ENCODE data around the gene NSUN7. TPM values are rescaled to one million over a fixed set of nuclear protein-coding genes. Genes with fewer than 3 reads are reported as not detected.

Gene NSUN7, protein sequence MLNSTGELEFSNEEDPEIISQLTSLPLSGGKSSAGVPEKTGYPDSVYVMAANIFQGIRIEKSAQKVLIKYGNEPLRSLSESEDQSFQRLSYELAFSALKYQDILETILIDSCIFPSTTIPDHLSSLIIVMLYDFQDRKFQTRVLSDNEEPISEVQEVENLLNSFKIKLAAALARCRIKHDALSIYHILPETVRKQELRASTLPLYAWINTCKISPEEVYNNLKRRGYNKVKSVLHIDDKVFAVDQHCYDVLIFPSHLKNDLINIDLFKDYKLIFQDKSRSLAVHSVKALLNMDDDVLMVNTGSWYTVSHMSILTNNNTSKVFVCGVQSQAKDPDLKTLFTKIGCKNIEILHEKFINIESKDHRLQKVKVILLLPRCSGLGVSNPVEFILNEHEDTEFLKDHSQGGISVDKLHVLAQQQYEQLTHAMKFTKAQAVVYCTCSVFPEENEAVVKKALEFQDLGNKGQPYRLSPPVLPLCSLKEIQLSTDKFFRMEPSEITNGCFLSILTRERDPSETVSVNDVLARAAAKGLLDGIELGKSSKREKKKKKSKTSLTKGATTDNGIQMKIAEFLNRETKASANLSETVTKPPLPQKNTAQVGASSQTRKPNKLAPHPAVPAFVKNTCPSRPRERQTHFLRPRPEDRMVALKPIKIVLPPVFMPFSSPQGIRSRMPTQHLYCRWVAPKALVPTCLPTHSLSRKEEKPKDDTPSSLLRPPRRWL
- 4.4 and 4.7 TPM in 2 replicates for total RNA-seq
- long read RNA-seq, partial matches to known transcripts: 3 of 5 reads
- long read RNA-seq, other reads (novel, unspliced or antisense): 2 of 5 reads

DNA sequence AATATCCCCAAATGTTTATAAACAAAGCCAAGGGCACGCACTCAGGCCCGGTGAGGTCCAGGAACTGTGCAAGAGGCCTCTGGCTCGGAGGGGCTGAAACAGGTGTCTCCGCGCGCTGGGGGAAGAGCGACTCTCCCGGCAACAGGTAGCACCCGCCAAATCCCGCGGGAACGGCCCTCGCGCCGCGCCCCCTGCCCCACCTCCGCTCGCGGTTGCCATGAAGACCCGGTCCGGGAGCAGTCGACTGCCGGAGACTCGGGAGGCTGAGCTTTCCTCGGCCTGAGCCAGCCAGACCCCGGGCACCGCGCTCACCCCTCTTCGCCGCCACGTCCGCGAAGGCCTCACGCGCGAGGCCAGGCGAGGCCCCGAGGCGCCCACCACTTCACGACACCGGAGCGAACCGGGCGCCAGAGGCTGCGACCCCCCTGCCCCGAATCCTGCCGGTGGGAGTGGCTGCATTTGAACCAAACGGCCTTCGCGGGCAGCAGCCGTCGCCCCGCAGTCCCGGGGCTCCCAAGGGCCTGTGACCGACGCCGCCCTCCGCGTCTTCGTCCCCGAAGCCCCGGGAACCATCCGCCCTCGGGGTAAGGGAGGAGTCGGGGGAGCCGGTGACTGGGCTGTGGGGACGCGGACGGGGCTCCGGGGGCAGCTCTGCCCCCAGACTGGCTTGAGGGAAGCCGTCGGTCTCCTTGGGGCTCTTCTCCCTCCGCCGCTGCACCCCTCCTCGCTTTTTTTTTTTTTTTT is at the start of gene NSUN7:
TSS of gene NSUN7 (plus strand) at position 239 of the 744 bp plus-strand sequence. CDS start 739 bp downstream, outside the sequence.
- peaks cover 12% of the 10 kb centered on the region for H3K4me1 Mint-ChIP-seq
- H3K36me3 Mint-ChIP-seq (ENCODE audit: low read depth): peaks cover 6% of the 10 kb centered on the region
- peak within 1 kb of the TSS; percentile 72 for H3K27ac Mint-ChIP-seq (ENCODE audit: unreplicated experiment)
- peak; percentile 63 for DNase-seq (ENCODE audit: low read depth, low spot score)
- TF ChIP-seq, protein P1, sequence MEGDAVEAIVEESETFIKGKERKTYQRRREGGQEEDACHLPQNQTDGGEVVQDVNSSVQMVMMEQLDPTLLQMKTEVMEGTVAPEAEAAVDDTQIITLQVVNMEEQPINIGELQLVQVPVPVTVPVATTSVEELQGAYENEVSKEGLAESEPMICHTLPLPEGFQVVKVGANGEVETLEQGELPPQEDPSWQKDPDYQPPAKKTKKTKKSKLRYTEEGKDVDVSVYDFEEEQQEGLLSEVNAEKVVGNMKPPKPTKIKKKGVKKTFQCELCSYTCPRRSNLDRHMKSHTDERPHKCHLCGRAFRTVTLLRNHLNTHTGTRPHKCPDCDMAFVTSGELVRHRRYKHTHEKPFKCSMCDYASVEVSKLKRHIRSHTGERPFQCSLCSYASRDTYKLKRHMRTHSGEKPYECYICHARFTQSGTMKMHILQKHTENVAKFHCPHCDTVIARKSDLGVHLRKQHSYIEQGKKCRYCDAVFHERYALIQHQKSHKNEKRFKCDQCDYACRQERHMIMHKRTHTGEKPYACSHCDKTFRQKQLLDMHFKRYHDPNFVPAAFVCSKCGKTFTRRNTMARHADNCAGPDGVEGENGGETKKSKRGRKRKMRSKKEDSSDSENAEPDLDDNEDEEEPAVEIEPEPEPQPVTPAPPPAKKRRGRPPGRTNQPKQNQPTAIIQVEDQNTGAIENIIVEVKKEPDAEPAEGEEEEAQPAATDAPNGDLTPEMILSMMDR (conservative IDR thresholded peaks at IDR 0.05): no peak
- peaks cover 24% of the 10 kb centered on the region for H3K27me3 Mint-ChIP-seq (ENCODE audit: low read depth)
- H3K9me3 Mint-ChIP-seq: peaks cover 2% of the 10 kb centered on the region
- H3K4me3 Mint-ChIP-seq: peak within 1 kb of the TSS; percentile 83

DNA sequence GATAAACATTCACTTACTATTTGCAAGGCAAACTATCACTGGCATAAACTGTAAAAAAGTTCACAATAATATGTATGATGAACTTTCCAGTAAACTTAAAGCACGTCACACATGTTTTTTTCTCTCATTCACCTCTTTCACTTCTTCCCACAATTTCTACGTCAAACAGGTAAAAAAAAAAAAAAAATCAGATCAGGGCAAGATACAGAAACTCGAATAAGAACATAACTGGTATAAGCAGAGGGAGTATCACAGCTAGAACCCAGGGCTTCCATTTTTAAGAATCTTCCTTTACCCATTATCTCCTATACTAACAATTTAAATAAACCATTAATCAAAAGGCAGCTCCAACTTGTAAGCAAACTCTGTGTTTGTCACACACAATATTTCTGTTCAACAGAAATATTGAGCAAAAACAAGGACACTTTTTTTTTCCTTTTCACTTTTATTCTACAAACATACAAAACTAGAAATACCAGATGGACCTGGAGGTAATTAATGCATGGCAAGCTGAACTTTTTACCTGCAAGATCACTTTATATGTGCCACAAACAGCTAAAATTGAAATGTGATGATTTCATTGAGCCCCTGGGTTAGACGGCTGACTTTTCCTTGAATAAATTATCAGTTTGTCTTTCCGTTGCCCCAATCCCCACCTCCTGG is 47.5 kb upstream of the NSUN7 start:
- H3K4me1 Mint-ChIP-seq: peaks cover 5% of the 10 kb centered on the region

DNA sequence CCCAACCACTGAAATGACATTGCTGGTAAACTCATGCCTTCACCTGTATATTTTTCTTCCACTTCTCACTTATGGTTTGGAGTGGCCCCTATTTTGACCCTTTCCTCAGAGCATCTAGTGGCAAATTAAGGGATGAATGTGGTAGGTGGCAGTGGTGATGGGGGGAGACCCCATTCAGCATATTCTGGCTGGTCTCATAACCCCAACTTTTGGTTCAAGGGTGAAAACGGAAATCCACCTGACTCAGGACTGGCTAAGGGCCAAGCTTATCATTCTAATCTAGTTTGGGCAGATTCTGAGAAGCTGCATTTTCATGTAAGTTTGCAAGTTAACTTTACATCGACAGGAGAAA is 47.0 kb upstream of the NSUN7 start:
- no peaks in the 10 kb centered on the region for H3K36me3 Mint-ChIP-seq (ENCODE audit: low read depth)
- TF ChIP-seq, protein P1 (conservative IDR thresholded peaks at IDR 0.05): no peak

More for the DNA sequence above, 47.5 kb upstream of the NSUN7 start:
- Mint-ChIP-seq H3K4me3 (no peak overlapping the region), H3K27me3 (ENCODE audit: low read depth) (no peaks in the 10 kb centered on the region), H3K36me3 (ENCODE audit: low read depth) (no peaks in the 10 kb centered on the region), H3K9me3 (no peaks in the 10 kb centered on the region), H3K27ac (ENCODE audit: unreplicated experiment) (no peak overlapping the region)
- TF ChIP-seq, protein P1 (conservative IDR thresholded peaks at IDR 0.05): no peak
- DNase-seq (ENCODE audit: low read depth, low spot score): no peak

DNA sequence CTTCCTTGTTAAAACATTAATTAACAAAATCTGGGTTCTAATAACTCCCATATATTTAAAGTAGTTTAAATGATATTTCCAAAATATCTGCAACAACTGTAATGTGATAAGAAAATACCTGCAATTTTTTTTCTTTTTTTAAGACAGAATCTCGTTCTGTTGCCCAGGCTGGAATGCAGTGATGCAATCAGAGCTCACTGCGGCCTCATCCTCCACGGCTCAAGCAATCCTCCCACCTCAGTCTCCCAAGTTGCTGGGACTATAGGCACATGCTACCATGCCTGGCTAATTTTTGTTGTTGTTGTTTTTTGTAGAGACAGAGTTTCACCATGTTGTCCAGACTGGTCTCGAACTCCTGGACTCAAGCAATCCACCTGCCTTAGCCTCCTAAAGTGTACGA is 45.7 kb upstream of the NSUN7 start:
- no peaks in the 10 kb centered on the region for H3K4me1 Mint-ChIP-seq

More for the DNA sequence above, 47.0 kb upstream of the NSUN7 start:
- H3K4me3 Mint-ChIP-seq: no peak overlapping the region
- no peak overlapping the region for H3K27ac Mint-ChIP-seq (ENCODE audit: unreplicated experiment)
- H3K4me1 Mint-ChIP-seq: peaks cover 5% of the 10 kb centered on the region
- no peaks in the 10 kb centered on the region for H3K27me3 Mint-ChIP-seq (ENCODE audit: low read depth)
- H3K9me3 Mint-ChIP-seq: no peaks in the 10 kb centered on the region
- DNase-seq (ENCODE audit: low read depth, low spot score): no peak

More for the DNA sequence above, 45.7 kb upstream of the NSUN7 start:
- TF ChIP-seq, protein P1 (conservative IDR thresholded peaks at IDR 0.05): no peak
- H3K9me3 Mint-ChIP-seq: no peaks in the 10 kb centered on the region
- H3K36me3 Mint-ChIP-seq (ENCODE audit: low read depth): no peaks in the 10 kb centered on the region
- no peak overlapping the region for H3K27ac Mint-ChIP-seq (ENCODE audit: unreplicated experiment)
- no peaks in the 10 kb centered on the region for H3K27me3 Mint-ChIP-seq (ENCODE audit: low read depth)
- no peak overlapping the region for H3K4me3 Mint-ChIP-seq
- no peak for DNase-seq (ENCODE audit: low read depth, low spot score)
